ENCODE data around the gene MRPL14.

- TF ChIP-seq REST (IDR thresholded peaks at IDR 0.05; ENCODE audit: insufficient replicate concordance, low read depth) (no peak), CTCF (IDR thresholded peaks at IDR 0.05; ENCODE audit: insufficient read depth, low read length) (no peak), GABPA (IDR thresholded peaks at IDR 0.05; ENCODE audit: low read depth) (no peak), POLR2AphosphoS5 (IDR thresholded peaks at IDR 0.05; ENCODE audit: low read depth) (no peak)
Observed at GRCh38 chr6:44132476-44132875, 5.2 kb upstream of the MRPL14 start.

Data from HL-60 (cell line).